Hepatocyte (in vitro differentiated cells): Measurements from ENCODE around the gene UBE2E2. TPM values are rescaled to one million over a fixed set of nuclear protein-coding genes. Genes with fewer than 3 reads are reported as not detected.

Experiments
- DNase-seq: peaks from one replicate; pipeline ENCODE4 v3.0.0-alpha.2; 2016; ENCODE audit warnings: low spot score
- H2AFZ ChIP-seq: fragments of 200-600 bp; sonication (generic); 2 replicates; pipeline ENCODE4 v1.6.0; 2016; ENCODE audit warnings: antibody characterized with exemption, mild to moderate bottlenecking
- H3K27ac ChIP-seq: fragments of 200-600 bp; sonication (generic); 2 replicates; pipeline ENCODE4 v1.5.1; 2016; ENCODE audit warnings: mild to moderate bottlenecking
- H3K27me3 ChIP-seq: fragments of 200-600 bp; sonication (generic); 2 replicates; pipeline ENCODE4 v1.6.1; 2016
- H3K36me3 ChIP-seq: fragments of 200-600 bp; sonication (generic); replicated peaks from 2 replicates; pipeline ENCODE4 v1.5.1; 2016; ENCODE audit warnings: low read depth; ENCODE audit not compliant: insufficient read depth
- H3K4me1 ChIP-seq: fragments of 200-600 bp; sonication (generic); 2 replicates; pipeline ENCODE4 v1.5.1; 2016; ENCODE audit warnings: mild to moderate bottlenecking, moderate library complexity; ENCODE audit not compliant: insufficient read depth
- H3K4me2 ChIP-seq: fragments of 200-600 bp; sonication (generic); 2 replicates; pipeline ENCODE4 v1.6.0; 2016
- H3K4me3 ChIP-seq: fragments of 200-600 bp; sonication (generic); 2 replicates; pipeline ENCODE4 v1.5.1; 2016; ENCODE audit warnings: mild to moderate bottlenecking
- H3K79me2 ChIP-seq: fragments of 200-600 bp; sonication (generic); 2 replicates; pipeline ENCODE4 v1.6.0; 2017; ENCODE audit warnings: mild to moderate bottlenecking
- H3K9me2 ChIP-seq: fragments of 200-600 bp; sonication (generic); replicated peaks from 2 replicates; pipeline ENCODE4 v1.6.0; 2017; ENCODE audit warnings: mild to moderate bottlenecking; ENCODE audit not compliant: insufficient read depth
- H3K9me3 ChIP-seq: fragments of 200-600 bp; sonication (generic); 2 replicates; pipeline ENCODE4 v1.5.1; 2016; ENCODE audit warnings: low read depth, mild to moderate bottlenecking
- H4K20me1 ChIP-seq: fragments of 200-600 bp; sonication (generic); 2 replicates; pipeline ENCODE4 v1.6.0; 2016; ENCODE audit warnings: mild to moderate bottlenecking; ENCODE audit not compliant: insufficient read depth, poor library complexity, severe bottlenecking
- EZH2 ChIP-seq: fragments of 200-600 bp; sonication (generic); IDR thresholded peaks from 2 replicates; pipeline ENCODE4 v1.6.1; 2016; ENCODE audit warnings: antibody characterized with exemption, mild to moderate bottlenecking, borderline replicate concordance
- EZH2phosphoT487 ChIP-seq: fragments of 200-600 bp; sonication (generic); IDR thresholded peaks from one replicate; pipeline ENCODE4 v1.6.1; 2018; ENCODE audit warnings: antibody characterized with exemption, mild to moderate bottlenecking, low read depth, moderate library complexity; ENCODE audit not compliant: unreplicated experiment, severe bottlenecking
- WGBS: methylation state at CpG from one replicate; pipeline ENCODE4 v1.1.6; 2016; ENCODE audit warnings: low lambda C conversion rate; ENCODE audit errors: missing lambda C conversion rate; 5-methylcytosine and 5-hydroxymethylcytosine counted together
- polyA plus RNA-seq: library from polyadenylated mRNA; unstranded; fragments of >200 nt; fragmentation: Nextera tagmentation; extraction: Ambion mirVana; gene quantifications from 2 replicates; pipeline ENCODE4 v1.2.1, GENCODE V29; 2016
- total RNA-seq: library from RNA; depleted of rRNA; stranded (reverse); fragments of >200 nt; gene quantifications from 2 replicates; pipeline ENCODE4 v1.2.3, GENCODE V29; 2014
- TF ChIP-seq, protein P1 (sequence below): fragments of 200-600 bp; sonication (generic); IDR thresholded peaks from 2 replicates; pipeline ENCODE4 v1.5.1; 2016; ENCODE audit warnings: antibody characterized with exemption, mild to moderate bottlenecking; ENCODE audit not compliant: poor library complexity

UBE2E2 gene
- total and polyA plus RNA-seq, 2 experiments from 2014 or later: 51.1 to 90.6 TPM

DNA sequence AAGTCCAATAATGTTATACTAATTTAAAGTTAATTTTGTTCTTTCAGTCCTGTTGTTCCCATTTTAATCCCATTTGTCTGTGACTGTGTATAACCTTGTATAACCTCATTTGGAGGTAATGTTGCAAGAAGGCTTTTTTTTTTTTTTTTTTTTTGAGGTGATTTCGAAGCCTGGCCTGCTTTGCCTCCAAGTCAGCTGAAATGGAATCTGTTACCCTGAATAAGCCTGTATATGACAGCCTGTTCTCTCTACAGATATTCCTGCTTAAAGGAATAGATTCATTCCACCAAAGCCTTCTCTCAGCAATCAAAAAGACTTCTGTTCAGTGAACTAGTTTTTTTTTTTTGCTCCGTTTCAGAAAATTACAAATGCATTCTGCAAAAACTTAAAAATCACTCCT lies 330.9 kb downstream of the UBE2E2 start:
- H3K9me3 ChIP-seq: no peaks in the 10 kb centered on the region
- H3K4me1 ChIP-seq: no peaks in the 10 kb centered on the region
- H2AFZ ChIP-seq: no peak overlapping the region
- H3K79me2 ChIP-seq: no peaks in the 10 kb centered on the region
- H4K20me1 ChIP-seq: no peaks in the 10 kb centered on the region
- no peak for DNase-seq
- no peak overlapping the region for H3K27ac ChIP-seq
- H3K4me2 ChIP-seq: no peak overlapping the region
- WGBS: 77% methylated on average over 2 of the region's 2 CpGs
- no peak for TF ChIP-seq EZH2
- no peak for TF ChIP-seq EZH2phosphoT487
- TF ChIP-seq, protein P1, sequence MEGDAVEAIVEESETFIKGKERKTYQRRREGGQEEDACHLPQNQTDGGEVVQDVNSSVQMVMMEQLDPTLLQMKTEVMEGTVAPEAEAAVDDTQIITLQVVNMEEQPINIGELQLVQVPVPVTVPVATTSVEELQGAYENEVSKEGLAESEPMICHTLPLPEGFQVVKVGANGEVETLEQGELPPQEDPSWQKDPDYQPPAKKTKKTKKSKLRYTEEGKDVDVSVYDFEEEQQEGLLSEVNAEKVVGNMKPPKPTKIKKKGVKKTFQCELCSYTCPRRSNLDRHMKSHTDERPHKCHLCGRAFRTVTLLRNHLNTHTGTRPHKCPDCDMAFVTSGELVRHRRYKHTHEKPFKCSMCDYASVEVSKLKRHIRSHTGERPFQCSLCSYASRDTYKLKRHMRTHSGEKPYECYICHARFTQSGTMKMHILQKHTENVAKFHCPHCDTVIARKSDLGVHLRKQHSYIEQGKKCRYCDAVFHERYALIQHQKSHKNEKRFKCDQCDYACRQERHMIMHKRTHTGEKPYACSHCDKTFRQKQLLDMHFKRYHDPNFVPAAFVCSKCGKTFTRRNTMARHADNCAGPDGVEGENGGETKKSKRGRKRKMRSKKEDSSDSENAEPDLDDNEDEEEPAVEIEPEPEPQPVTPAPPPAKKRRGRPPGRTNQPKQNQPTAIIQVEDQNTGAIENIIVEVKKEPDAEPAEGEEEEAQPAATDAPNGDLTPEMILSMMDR: no peak
- no peaks in the 10 kb centered on the region for H3K9me2 ChIP-seq
- no peaks in the 10 kb centered on the region for H3K36me3 ChIP-seq
- no peak overlapping the region for H3K4me3 ChIP-seq
- H3K27me3 ChIP-seq: no peaks in the 10 kb centered on the region

DNA sequence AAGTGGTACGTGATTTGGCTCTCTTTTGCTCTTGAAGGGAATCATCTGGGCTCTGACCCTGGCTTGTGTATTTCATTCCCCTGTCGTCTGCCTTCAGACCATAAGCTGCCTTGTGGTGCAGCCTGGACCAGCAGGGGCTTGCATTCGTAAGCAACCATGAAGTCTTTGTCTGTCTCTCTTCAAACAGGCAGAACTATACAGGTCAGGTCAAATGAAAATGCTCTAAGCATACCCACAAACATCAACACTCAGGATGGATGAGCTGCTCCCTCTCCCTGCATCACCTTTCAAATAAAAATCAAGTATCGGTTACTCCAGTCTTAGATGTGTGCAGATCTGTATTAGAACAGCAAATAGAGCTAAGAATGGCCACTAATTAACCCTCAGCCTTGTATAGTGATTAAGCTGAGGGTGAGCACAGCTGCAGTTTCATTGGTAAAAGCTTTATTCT lies 334.0 kb downstream of the UBE2E2 start:
- Histone ChIP-seq H3K27ac (no peak overlapping the region), H3K27me3 (no peaks in the 10 kb centered on the region), H4K20me1 (no peaks in the 10 kb centered on the region), H3K36me3 (no peaks in the 10 kb centered on the region), H3K9me3 (no peaks in the 10 kb centered on the region), H3K79me2 (no peaks in the 10 kb centered on the region), H3K4me1 (no peaks in the 10 kb centered on the region), H3K4me3 (no peak overlapping the region), H3K9me2 (no peaks in the 10 kb centered on the region), H2AFZ (no peak overlapping the region), H3K4me2 (no peak overlapping the region)
- TF ChIP-seq, protein P1: no peak
- TF ChIP-seq EZH2: no peak
- TF ChIP-seq EZH2phosphoT487: no peak
- no peak for DNase-seq
- WGBS: 51% methylated on average over 4 of the region's 4 CpGs

- Histone ChIP-seq H3K9me3 (no peaks in the 10 kb centered on the region), H2AFZ (no peak overlapping the region), H3K9me2 (no peaks in the 10 kb centered on the region), H3K36me3 (no peaks in the 10 kb centered on the region), H4K20me1 (no peaks in the 10 kb centered on the region), H3K4me3 (no peak overlapping the region), H3K79me2 (no peaks in the 10 kb centered on the region), H3K4me1 (no peaks in the 10 kb centered on the region), H3K27ac (no peak overlapping the region), H3K4me2 (no peak overlapping the region), H3K27me3 (no peaks in the 10 kb centered on the region)
- 65% methylated on average over 2 of the region's 2 CpGs for WGBS
- TF ChIP-seq, protein P1: no peak
- TF ChIP-seq EZH2phosphoT487 (no peak), EZH2 (no peak)
- DNase-seq: no peak
Observed at GRCh38 chr3:23539185-23539584, 336.1 kb downstream of the UBE2E2 start.

DNA sequence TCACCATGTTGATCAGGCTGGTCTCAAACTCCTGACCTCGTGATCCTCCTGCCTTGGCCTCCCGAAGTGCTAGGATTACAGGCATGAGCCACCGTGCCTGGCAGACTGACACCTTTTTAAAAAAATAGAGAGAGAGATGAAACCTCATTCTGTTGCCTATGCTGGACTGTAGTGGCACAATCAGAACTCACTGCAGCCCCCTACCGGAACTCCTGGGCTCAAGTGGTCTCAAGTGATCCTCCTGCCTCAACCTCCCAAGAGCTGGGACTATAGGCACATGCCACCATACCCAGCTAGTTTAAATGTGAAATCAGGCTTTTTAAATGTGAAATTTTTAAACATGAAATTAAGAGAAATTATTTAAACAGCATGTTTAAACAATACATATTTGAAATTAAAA lies 337.5 kb downstream of the UBE2E2 start:
- Histone ChIP-seq H3K27me3 (no peaks in the 10 kb centered on the region), H3K4me1 (no peaks in the 10 kb centered on the region), H3K9me3 (no peaks in the 10 kb centered on the region), H3K36me3 (no peaks in the 10 kb centered on the region), H3K4me2 (no peak overlapping the region), H2AFZ (no peak overlapping the region), H3K9me2 (no peaks in the 10 kb centered on the region), H3K79me2 (no peaks in the 10 kb centered on the region), H4K20me1 (no peaks in the 10 kb centered on the region), H3K4me3 (no peak overlapping the region), H3K27ac (no peak overlapping the region)
- TF ChIP-seq, protein P1: no peak
- TF ChIP-seq EZH2phosphoT487: no peak
- DNase-seq: no peak
- WGBS: 78% methylated on average over 4 of the region's 4 CpGs
